Measurements from ENCODE around the gene ENTPD3.

The ENTPD3 gene

DNA sequence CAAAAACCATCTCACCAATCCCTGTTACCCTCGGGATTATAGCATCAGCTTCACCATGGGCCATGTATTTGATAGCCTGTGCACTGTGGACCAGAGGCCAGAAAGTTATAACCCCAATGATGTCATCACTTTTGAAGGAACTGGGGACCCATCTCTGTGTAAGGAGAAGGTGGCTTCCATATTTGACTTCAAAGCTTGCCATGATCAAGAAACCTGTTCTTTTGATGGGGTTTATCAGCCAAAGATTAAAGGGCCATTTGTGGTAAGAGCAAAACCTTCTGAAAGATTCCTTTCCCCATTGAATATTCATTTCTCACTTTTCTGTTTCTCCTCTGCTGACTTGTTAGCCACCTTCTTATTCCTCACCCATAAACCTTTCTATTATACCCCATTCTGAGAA is 35.9 kb downstream of the ENTPD3 start:
- Histone ChIP-seq H3K36me3 (no peaks in the 10 kb centered on the region), H3K27me3 (no peaks in the 10 kb centered on the region), H3K4me3 (ENCODE audit: low read depth in 1 of 2, low read length in 1 of 2) (no peak overlapping the region), H3K4me1 (ENCODE audit: control insufficient read depth in 1 of 2, insufficient read depth in 1 of 2, low read depth in 1 of 2, low read length in 1 of 2) (no peaks in the 10 kb centered on the region), H3K9me3 (no peaks in the 10 kb centered on the region), H3K27ac (no peak overlapping the region)
- TF ChIP-seq, protein P1, sequence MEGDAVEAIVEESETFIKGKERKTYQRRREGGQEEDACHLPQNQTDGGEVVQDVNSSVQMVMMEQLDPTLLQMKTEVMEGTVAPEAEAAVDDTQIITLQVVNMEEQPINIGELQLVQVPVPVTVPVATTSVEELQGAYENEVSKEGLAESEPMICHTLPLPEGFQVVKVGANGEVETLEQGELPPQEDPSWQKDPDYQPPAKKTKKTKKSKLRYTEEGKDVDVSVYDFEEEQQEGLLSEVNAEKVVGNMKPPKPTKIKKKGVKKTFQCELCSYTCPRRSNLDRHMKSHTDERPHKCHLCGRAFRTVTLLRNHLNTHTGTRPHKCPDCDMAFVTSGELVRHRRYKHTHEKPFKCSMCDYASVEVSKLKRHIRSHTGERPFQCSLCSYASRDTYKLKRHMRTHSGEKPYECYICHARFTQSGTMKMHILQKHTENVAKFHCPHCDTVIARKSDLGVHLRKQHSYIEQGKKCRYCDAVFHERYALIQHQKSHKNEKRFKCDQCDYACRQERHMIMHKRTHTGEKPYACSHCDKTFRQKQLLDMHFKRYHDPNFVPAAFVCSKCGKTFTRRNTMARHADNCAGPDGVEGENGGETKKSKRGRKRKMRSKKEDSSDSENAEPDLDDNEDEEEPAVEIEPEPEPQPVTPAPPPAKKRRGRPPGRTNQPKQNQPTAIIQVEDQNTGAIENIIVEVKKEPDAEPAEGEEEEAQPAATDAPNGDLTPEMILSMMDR (IDR thresholded peaks at IDR 0.05): no peak

DNA sequence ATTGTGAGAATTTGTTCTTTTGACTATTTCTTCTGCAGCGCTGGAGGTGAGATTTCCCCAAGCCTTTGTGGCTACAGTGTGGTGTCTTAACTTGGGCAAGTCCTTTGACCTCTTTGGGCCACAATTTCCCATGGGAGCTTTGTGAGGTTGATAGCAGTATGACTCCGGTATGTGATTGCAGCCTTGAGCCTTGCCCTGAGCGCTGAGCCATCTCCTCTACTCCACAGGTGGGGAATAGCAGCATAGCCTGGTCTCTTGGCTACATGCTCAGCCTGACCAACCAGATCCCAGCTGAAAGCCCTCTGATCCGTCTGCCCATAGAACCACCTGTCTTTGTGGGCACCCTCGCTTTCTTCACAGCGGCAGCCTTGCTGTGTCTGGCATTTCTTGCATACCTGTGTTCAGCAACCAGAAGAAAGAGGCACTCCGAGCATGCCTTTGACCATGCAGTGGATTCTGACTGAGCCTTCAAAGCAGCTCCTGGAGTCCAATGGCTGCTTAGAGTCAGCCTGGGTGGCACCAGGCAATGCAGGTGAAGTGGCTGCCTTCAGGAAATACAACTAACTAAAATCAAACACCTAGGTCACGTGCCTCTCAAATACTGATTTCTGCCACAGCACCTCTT is 40.2 kb downstream of the ENTPD3 start:
- H3K27ac ChIP-seq: no peak overlapping the region
- no peaks in the 10 kb centered on the region for H3K9me3 ChIP-seq
- H3K27me3 ChIP-seq: no peaks in the 10 kb centered on the region
- no peaks in the 10 kb centered on the region for H3K36me3 ChIP-seq
- no peak overlapping the region for H3K4me3 ChIP-seq (ENCODE audit: low read depth in 1 of 2, low read length in 1 of 2)
- TF ChIP-seq, protein P1 (IDR thresholded peaks at IDR 0.05): no peak
- no peaks in the 10 kb centered on the region for H3K4me1 ChIP-seq (ENCODE audit: control insufficient read depth in 1 of 2, insufficient read depth in 1 of 2, low read depth in 1 of 2, low read length in 1 of 2)

DNA sequence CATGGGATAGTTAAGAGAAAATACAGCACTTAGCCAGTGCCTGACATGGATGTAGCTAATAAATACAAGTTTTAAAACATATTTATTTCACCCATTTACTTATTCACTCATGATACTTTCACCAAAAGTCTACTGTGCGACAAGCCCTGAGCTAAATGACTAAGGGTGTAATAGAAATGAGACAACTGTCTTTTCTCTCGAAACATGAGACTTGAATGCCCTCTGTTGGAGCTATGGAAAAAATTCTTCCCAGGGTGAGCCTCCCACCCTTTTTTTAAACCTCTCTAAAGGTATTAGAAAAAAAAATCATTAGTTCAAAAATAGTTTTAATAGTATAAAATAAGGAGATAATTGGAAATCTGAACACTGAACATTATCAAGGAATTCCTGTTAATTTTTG is 45.8 kb downstream of the ENTPD3 start:
- no peaks in the 10 kb centered on the region for H3K9me3 ChIP-seq
- no peak overlapping the region for H3K27ac ChIP-seq
- no peaks in the 10 kb centered on the region for H3K27me3 ChIP-seq
- no peaks in the 10 kb centered on the region for H3K4me1 ChIP-seq (ENCODE audit: control insufficient read depth in 1 of 2, insufficient read depth in 1 of 2, low read depth in 1 of 2, low read length in 1 of 2)
- no peaks in the 10 kb centered on the region for H3K36me3 ChIP-seq
- no peak overlapping the region for H3K4me3 ChIP-seq (ENCODE audit: low read depth in 1 of 2, low read length in 1 of 2)
- TF ChIP-seq, protein P1 (IDR thresholded peaks at IDR 0.05): no peak

DNA sequence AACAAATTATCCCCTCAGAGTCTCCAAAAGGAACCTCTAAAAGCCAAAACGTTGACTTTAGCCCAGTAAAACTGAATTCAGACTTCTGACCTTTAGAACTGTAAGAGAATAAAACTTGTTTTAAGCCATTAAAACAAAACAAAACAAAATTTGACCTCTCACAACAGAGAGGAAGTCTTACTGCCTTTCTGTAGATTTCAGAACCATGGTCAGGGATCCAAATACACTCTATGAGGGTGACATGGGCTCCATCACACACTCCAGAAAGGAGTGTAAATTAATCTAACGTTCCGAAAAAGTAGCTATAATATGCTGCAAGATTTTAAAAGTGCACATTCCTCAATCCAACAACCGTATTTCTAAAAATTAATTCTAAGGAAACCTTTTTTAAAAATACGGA is 50.9 kb downstream of the ENTPD3 start:
- H3K27me3 ChIP-seq: no peaks in the 10 kb centered on the region
- H3K27ac ChIP-seq: no peak overlapping the region
- TF ChIP-seq, protein P1 (IDR thresholded peaks at IDR 0.05): no peak
- H3K9me3 ChIP-seq: no peaks in the 10 kb centered on the region
- H3K4me1 ChIP-seq (ENCODE audit: control insufficient read depth in 1 of 2, insufficient read depth in 1 of 2, low read depth in 1 of 2, low read length in 1 of 2): no peaks in the 10 kb centered on the region
- no peaks in the 10 kb centered on the region for H3K36me3 ChIP-seq
- H3K4me3 ChIP-seq (ENCODE audit: low read depth in 1 of 2, low read length in 1 of 2): no peak overlapping the region

DNA sequence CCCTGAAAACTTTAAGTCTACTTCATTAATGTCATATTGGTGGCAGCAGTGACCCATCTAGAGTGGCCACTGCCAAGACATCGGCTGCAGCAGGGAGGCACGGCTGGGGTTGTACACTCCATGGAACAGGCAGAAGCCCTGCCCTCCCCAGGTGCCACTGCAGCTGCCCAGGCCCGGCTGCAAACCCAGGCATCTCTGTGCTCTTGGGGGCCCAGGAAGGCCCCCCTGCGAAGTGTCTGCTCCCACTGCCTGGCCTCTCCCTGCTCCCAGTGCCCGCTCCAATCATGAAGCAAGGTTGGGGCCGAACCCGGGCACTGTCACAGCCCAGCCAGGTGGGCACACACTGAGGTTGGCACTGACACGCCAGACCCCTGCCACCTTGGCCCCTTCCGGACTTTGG is 58.1 kb downstream of the ENTPD3 start:
- Histone ChIP-seq H3K4me3 (ENCODE audit: low read depth in 1 of 2, low read length in 1 of 2) (no peak overlapping the region), H3K27ac (no peak overlapping the region), H3K36me3 (peaks cover 5% of the 10 kb centered on the region), H3K9me3 (no peaks in the 10 kb centered on the region), H3K27me3 (no peaks in the 10 kb centered on the region), H3K4me1 (ENCODE audit: control insufficient read depth in 1 of 2, insufficient read depth in 1 of 2, low read depth in 1 of 2, low read length in 1 of 2) (no peaks in the 10 kb centered on the region)
- TF ChIP-seq, protein P1 (IDR thresholded peaks at IDR 0.05): no peak

DNA sequence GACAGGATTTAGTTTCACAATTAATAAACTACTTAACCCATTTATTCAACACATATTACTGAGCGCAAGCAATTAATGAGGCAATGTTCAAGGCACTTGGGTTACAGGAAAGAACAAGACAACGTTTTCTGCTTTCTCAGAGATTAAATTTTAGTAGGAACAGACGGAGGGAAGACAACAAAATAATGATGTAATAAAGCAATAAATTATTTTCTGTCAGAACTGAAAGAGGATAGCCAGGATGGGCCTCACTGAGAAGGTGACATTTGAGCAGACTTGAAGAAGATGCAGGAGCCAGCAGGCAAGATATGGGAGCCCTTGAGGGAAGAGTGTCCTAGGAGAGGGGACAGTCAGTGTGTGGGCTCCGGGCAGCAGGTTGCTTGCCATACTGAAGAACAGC is 58.9 kb downstream of the ENTPD3 start:
- H3K27ac ChIP-seq: no peak overlapping the region
- TF ChIP-seq, protein P1 (IDR thresholded peaks at IDR 0.05): no peak
- H3K27me3 ChIP-seq: no peaks in the 10 kb centered on the region
- H3K4me1 ChIP-seq (ENCODE audit: control insufficient read depth in 1 of 2, insufficient read depth in 1 of 2, low read depth in 1 of 2, low read length in 1 of 2): no peaks in the 10 kb centered on the region
- H3K4me3 ChIP-seq (ENCODE audit: low read depth in 1 of 2, low read length in 1 of 2): no peak overlapping the region
- H3K36me3 ChIP-seq: peaks cover 5% of the 10 kb centered on the region
- no peaks in the 10 kb centered on the region for H3K9me3 ChIP-seq

All from neutrophil (primary cell).